Small intestine (tissue), 7 donors: ENCODE measurements around the gene UBAC1. TPM values are rescaled to one million over a fixed set of nuclear protein-coding genes. Genes with fewer than 3 reads are reported as not detected.

Source experiments
- DNase-seq, 2 donors: peaks; one replicate each; pipeline versions ENCODE4 v3.0.0 to v3.0.0-alpha.2; 2013
- FAIRE-seq: peaks from 2 replicates; lab custom pipeline; 2012; peaks lifted over from hg19 to GRCh38; lab: Jason Lieb, UNC
- H3K27ac ChIP-seq, 3 donors: one replicate each; pipeline ENCODE4 v1.5.1; 2013; ENCODE audit warnings: low read length in 2 of 3, mild to moderate bottlenecking in 2 of 3, control low read depth in 1 of 3, inconsistent platforms in 1 of 3, low read depth in 1 of 3, moderate library complexity in 1 of 3
- H3K27me3 ChIP-seq, 3 donors: one replicate each; pipeline ENCODE4 v1.6.1; 2013; ENCODE audit warnings: low read length in 3 of 3, inconsistent platforms in 1 of 3; ENCODE audit not compliant: control insufficient read depth in 3 of 3, insufficient read depth in 3 of 3
- H3K36me3 ChIP-seq, 3 donors: one replicate each; pipeline ENCODE4 v1.6.1; 2013; ENCODE audit warnings: low read length in 3 of 3, inconsistent platforms in 1 of 3, low read depth in 1 of 3, mild to moderate bottlenecking in 1 of 3, moderate library complexity in 1 of 3; ENCODE audit not compliant: control insufficient read depth in 3 of 3, insufficient read depth in 2 of 3
- H3K4me1 ChIP-seq, 3 donors: one replicate each; pipeline ENCODE4 v1.6.1; 2013; ENCODE audit warnings: low read length in 2 of 3, inconsistent platforms in 1 of 3, low read depth in 1 of 3, mild to moderate bottlenecking in 1 of 3, moderate library complexity in 1 of 3; ENCODE audit not compliant: control insufficient read depth in 3 of 3, insufficient read depth in 2 of 3
- H3K4me3 ChIP-seq, 3 donors: one replicate each; pipeline ENCODE4 v1.5.1; 2013; ENCODE audit warnings: low read length in 3 of 3, control low read depth in 1 of 3, inconsistent platforms in 1 of 3, low read depth in 1 of 3, mild to moderate bottlenecking in 1 of 3, moderate library complexity in 1 of 3
- H3K9me3 ChIP-seq, 2 donors: one replicate each; pipeline ENCODE4 v1.6.1; 2013; ENCODE audit warnings: low read depth in 1 of 2, low read length in 1 of 2; ENCODE audit not compliant: control insufficient read depth in 2 of 2, insufficient read depth in 1 of 2
- WGBS, 3 donors: extraction: QIAGEN DNeasy Blood & Tissue Kit; methylation state at CpG; one replicate each; pipeline ENCODE4 v1.1.7; 2013; 5-methylcytosine and 5-hydroxymethylcytosine counted together
- polyA plus RNA-seq, 4 donors: library from polyadenylated mRNA; stranded (reverse) in 3 of 4; unstranded in 1 of 4; fragments of 200-250 nt in 3 of 4; fragments of 120-200 nt in 1 of 4; gene quantifications; one replicate each; pipeline versions ENCODE4 v1.2.1 to v1.2.3, GENCODE V29; 2013
- donor health status: healthy with polysubstance abuse.
- donor health status: control.
- donor health status: control.
- donor health status: Bipolar disorder and iron deficiency.
- donor health status: healthy.

The UBAC1 gene
- polyA plus RNA-seq, 4 donors = 19.9 to 78.5 (median 63.3) TPM

DNA sequence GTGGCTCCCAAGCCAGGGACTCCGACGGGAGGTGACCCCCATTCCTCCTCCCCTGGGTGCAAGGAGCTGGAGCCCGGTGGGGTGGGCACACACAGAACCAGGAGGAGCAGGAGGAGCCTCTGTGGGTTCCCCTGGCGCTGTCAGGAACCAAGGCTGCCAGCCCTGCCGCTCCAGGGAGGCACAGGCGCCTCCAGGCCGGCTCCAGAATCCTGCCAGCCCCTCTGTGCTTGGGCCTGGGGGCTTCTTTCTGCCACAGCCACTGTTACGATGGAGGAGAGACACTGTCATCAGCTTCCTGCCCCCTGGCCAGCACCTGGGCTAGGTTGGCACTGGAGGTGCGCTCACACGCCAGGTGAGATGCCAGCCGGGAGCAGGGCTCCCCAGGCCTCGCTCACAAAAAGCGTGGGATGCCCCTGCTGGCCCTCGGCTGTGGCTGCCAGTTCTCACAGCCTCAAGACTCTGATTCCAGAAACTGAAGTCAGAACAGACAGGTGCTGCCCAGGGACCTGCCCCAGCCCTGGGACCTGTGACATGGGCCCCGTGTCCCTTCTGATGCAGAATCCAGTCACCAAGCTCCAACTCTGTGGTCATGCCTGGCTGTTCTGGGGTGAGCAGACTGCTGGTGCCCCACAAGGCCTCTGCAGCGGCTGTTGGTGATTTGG, 37.4 kb upstream of the UBAC1 start:
- no peaks in the 10 kb centered on the region for H3K36me3 ChIP-seq
- FAIRE-seq (no peak), DNase-seq (no peak)
- H3K27ac ChIP-seq = no peak overlapping the region
- peaks cover 0 to 18% (median 2%) of the 10 kb centered on the region in 3 donors for H3K4me1 ChIP-seq
- H3K9me3 ChIP-seq = no peaks in the 10 kb centered on the region
- H3K4me3 ChIP-seq = no peak overlapping the region
- no peaks in the 10 kb centered on the region for H3K27me3 ChIP-seq
- WGBS, 3 donors = 82 to 93% (median 88%) methylated on average over 14 to 16 of the region's 16 CpGs

GRCh38 chr9:135998016-135998380, 36.8 kb upstream of the UBAC1 start:
- WGBS, 3 donors = 65 to 83% (median 81%) methylated on average over 10 of the region's 10 CpGs
- no peak for FAIRE-seq
- H3K4me1 ChIP-seq = peaks cover 0 to 17% (median 5%) of the 10 kb centered on the region in 3 donors
- H3K27me3 ChIP-seq = no peaks in the 10 kb centered on the region
- H3K9me3 ChIP-seq = no peaks in the 10 kb centered on the region
- no peak for DNase-seq
- no peaks in the 10 kb centered on the region for H3K36me3 ChIP-seq
- no peak overlapping the region for H3K27ac ChIP-seq
- H3K4me3 ChIP-seq = no peak overlapping the region

DNA sequence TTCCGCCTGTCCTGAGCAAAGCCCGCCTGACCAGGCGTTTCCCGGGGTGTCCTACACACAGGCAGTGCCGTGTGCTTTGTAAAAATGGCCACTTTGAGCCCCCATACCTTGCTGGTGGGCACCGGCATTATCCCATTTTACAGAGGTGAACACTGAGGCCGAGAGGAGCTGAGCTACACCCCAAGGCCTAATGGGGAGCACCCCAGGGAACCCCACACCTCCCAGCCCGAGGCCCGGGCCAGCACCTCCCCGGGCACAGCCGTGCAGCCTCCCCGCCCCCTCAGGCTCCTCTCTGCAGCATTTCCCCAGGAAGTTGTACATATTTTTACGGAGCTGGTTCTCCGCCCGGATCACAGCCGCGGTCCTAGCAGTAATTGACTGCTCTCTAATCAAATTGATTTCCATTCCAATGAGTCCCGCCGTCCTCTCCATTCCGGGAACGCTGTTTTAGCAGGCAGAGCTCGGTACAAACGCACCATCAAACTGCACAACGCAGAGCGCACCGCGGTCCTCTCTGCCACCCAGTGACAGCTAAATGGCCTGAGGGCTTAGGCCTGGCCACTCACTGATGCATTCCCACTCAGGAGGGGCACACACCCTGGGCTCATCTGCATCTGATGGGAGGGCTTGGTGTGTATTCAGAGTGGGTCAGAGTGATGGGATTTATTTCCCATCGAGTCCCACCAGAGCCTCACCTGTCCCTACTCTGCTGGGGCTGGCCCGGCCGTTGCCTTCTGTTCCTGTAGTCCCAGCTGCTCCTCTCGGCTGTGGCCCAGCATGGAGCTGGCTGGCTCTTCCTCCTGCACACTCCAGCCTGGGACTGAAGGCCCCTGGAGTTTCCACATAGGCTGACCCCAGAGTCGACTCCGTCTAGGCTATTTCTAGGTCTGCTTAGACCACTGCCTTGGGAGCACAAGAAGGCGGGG, 36.2 kb upstream of the UBAC1 start:
- no peak for DNase-seq
- no peak overlapping the region for H3K4me3 ChIP-seq
- WGBS, 3 donors = 77 to 80% (median 77%) methylated on average over 31 to 34 of the region's 34 CpGs
- no peaks in the 10 kb centered on the region for H3K9me3 ChIP-seq
- peaks cover 0 to 22% (median 5%) of the 10 kb centered on the region in 3 donors for H3K4me1 ChIP-seq
- no peak overlapping the region for H3K27ac ChIP-seq
- no peaks in the 10 kb centered on the region for H3K36me3 ChIP-seq
- FAIRE-seq = no peak
- H3K27me3 ChIP-seq = no peaks in the 10 kb centered on the region

DNA sequence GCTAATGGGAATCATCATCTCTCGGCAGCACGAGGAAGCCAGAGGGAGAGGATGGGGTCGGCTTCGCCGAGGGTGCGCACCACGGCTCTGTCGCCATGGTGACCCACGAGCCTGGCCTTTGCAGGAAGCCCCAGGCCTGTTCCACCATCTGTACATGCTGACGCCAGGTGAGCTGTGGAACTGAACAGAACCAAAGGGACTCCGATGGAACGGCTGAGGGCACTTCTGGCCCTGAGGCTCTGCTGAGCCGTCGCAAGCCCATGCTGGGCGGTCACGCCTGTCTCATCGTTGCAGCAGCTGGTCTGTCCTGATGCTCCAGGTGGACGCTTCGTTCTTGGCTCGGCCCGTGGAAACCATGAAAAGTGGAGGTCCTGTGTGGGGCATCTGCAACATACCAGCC, 34.6 kb upstream of the UBAC1 start:
- Histone ChIP-seq H3K4me3 (no peak overlapping the region), H3K36me3 (no peaks in the 10 kb centered on the region), H3K4me1 (peaks cover 0 to 27% (median 8%) of the 10 kb centered on the region in 3 donors), H3K27me3 (no peaks in the 10 kb centered on the region), H3K9me3 (no peaks in the 10 kb centered on the region), H3K27ac (no peak overlapping the region)
- no peak for DNase-seq
- no peak for FAIRE-seq
- WGBS, 3 donors = 95 to 97% (median 95%) methylated on average over 21 of the region's 21 CpGs

GRCh38 chr9:135994501-135995192, 33.5 kb upstream of the UBAC1 start:
- Histone ChIP-seq H3K4me3 (no peak overlapping the region), H3K27me3 (peaks cover 0 to 7% (median 0%) of the 10 kb centered on the region in 3 donors), H3K27ac (no peak overlapping the region), H3K4me1 (peaks cover 0 to 34% (median 8%) of the 10 kb centered on the region in 3 donors), H3K9me3 (no peaks in the 10 kb centered on the region), H3K36me3 (no peaks in the 10 kb centered on the region)
- no peak for FAIRE-seq
- DNase-seq = peak in 1 of 2 donors; percentile 28
- WGBS, 3 donors = 60 to 72% (median 65%) methylated on average over 19 to 20 of the region's 20 CpGs

- Histone ChIP-seq H3K27ac (peak overlapping the region in 2 of 3 donors; percentile 49 to 93), H3K36me3 (no peaks in the 10 kb centered on the region), H3K27me3 (peaks cover 0 to 11% (median 0%) of the 10 kb centered on the region in 3 donors), H3K9me3 (no peaks in the 10 kb centered on the region), H3K4me1 (peaks cover 0 to 34% (median 8%) of the 10 kb centered on the region in 3 donors), H3K4me3 (no peak overlapping the region)
- DNase-seq (peak in 1 of 2 donors; percentile 21), FAIRE-seq (no peak)
- WGBS, 3 donors = 66 to 76% (median 67%) methylated on average over 23 to 27 of the region's 27 CpGs
These were observed 32.8 kb upstream of the UBAC1 start for GRCh38 chr9:135993765-135994500.

DNA sequence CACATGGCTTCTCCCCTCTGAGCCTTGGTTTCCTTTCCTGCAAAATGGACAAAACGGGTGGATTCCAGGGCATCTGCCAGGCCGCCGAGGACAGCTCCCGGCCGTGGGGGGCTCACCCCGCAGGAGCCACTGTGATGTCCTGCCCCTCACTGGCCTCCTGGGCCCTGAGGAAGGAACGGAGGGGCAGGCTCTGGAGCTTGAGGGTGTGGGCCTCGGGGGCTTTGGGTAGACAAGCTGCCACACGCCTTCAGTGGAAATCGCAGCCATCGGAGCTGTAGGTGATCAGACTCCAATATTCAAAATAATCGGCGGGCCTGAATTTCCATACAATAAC, 32.2 kb upstream of the UBAC1 start:
- no peak for DNase-seq
- no peaks in the 10 kb centered on the region for H3K36me3 ChIP-seq
- peaks cover 0 to 13% (median 0%) of the 10 kb centered on the region in 3 donors for H3K27me3 ChIP-seq
- FAIRE-seq = no peak
- WGBS, 3 donors = 65 to 70% (median 69%) methylated on average over 13 of the region's 13 CpGs
- H3K27ac ChIP-seq = peak overlapping the region in 2 of 3 donors; percentile 49 to 93
- H3K9me3 ChIP-seq = no peaks in the 10 kb centered on the region
- H3K4me3 ChIP-seq = no peak overlapping the region
- peaks cover 0 to 34% (median 8%) of the 10 kb centered on the region in 3 donors for H3K4me1 ChIP-seq
